H9 (cell line): Measurements from ENCODE around the gene BLTP1. TPM values are rescaled to one million over a fixed set of nuclear protein-coding genes. Genes with fewer than 3 reads are reported as not detected.

Experiments used
- DNase-seq: peaks from one replicate; pipeline ENCODE4 v3.0.0-alpha.2; 2017
- H2AFZ ChIP-seq: one replicate; pipeline ENCODE4 v1.6.1; 2013; ENCODE audit warnings: mild to moderate bottlenecking, low read length, control low read depth, moderate library complexity
- H2AK5ac ChIP-seq: 2 replicates; pipeline ENCODE4 v1.6.1; 2013; ENCODE audit warnings: low read length, control low read depth, mixed read lengths; ENCODE audit not compliant: insufficient read length
- H2BK120ac ChIP-seq: one replicate; pipeline ENCODE4 v1.6.1; 2013; ENCODE audit warnings: low read depth, mild to moderate bottlenecking, low read length, control low read depth, inconsistent platforms; ENCODE audit not compliant: poor library complexity, severe bottlenecking
- H2BK12ac ChIP-seq: 2 replicates; pipeline ENCODE4 v1.6.1; 2013; ENCODE audit warnings: low read length, control low read depth, mixed read lengths, low read depth; ENCODE audit not compliant: insufficient read length
- H2BK15ac ChIP-seq: 2 replicates; pipeline ENCODE4 v1.6.1; 2013; ENCODE audit warnings: low read depth, low read length, control low read depth
- H2BK20ac ChIP-seq: one replicate; pipeline ENCODE4 v1.6.1; 2013; ENCODE audit warnings: low read depth, mild to moderate bottlenecking, low read length, control low read depth, inconsistent platforms; ENCODE audit not compliant: poor library complexity, severe bottlenecking
- H2BK5ac ChIP-seq: 2 replicates; pipeline ENCODE4 v1.6.1; 2013; ENCODE audit warnings: low read length, control low read depth, mixed read lengths; ENCODE audit not compliant: insufficient read length
- H3K14ac ChIP-seq: 2 replicates; pipeline ENCODE4 v1.6.1; 2013; ENCODE audit warnings: low read length, control low read depth; ENCODE audit not compliant: insufficient read depth
- H3K18ac ChIP-seq: 2 replicates; pipeline ENCODE4 v1.6.1; 2013; ENCODE audit warnings: low read depth, mild to moderate bottlenecking, mixed read lengths, low read length, control low read depth; ENCODE audit not compliant: insufficient read length
- H3K23ac ChIP-seq: 2 replicates; pipeline ENCODE4 v1.6.1; 2013; ENCODE audit warnings: low read length, control low read depth, mixed read lengths, low read depth; ENCODE audit not compliant: insufficient read length
- H3K23me2 ChIP-seq: 2 replicates; pipeline ENCODE4 v1.6.1; 2013; ENCODE audit warnings: low read depth, mild to moderate bottlenecking, mixed read lengths, low read length, control low read depth; ENCODE audit not compliant: insufficient read length, poor library complexity, severe bottlenecking
- H3K27ac ChIP-seq: 2 replicates; pipeline ENCODE4 v1.5.1; 2013; ENCODE audit warnings: low read length, control low read depth, mixed read lengths, low read depth; ENCODE audit not compliant: insufficient read length
- H3K27me3 ChIP-seq: 2 replicates; pipeline ENCODE4 v1.6.1; 2013; ENCODE audit warnings: low read length, control low read depth, inconsistent platforms; ENCODE audit not compliant: insufficient read depth
- H3K4ac ChIP-seq: 2 replicates; pipeline ENCODE4 v1.6.1; 2013; ENCODE audit warnings: low read depth, mild to moderate bottlenecking, control low read depth, inconsistent platforms, low read length, moderate library complexity
- H3K4me1 ChIP-seq: 2 replicates; pipeline ENCODE4 v1.6.1; 2013; ENCODE audit warnings: low read length, control low read depth, inconsistent platforms; ENCODE audit not compliant: insufficient read depth
- H3K4me2 ChIP-seq: 2 replicates; pipeline ENCODE4 v1.6.1; 2013; ENCODE audit warnings: low read length, control low read depth, mixed read lengths; ENCODE audit not compliant: insufficient read length, insufficient read depth
- H3K56ac ChIP-seq: 2 replicates; pipeline ENCODE4 v1.6.1; 2013; ENCODE audit warnings: low read depth, mild to moderate bottlenecking, mixed read lengths, low read length, control low read depth; ENCODE audit not compliant: insufficient read length
- H3K79me1 ChIP-seq: 2 replicates; pipeline ENCODE4 v1.6.1; 2013; ENCODE audit warnings: low read depth, mild to moderate bottlenecking, moderate library complexity, low read length, control low read depth, inconsistent platforms; ENCODE audit not compliant: insufficient read depth, poor library complexity, severe bottlenecking
- H3K79me2 ChIP-seq: 2 replicates; pipeline ENCODE4 v1.6.1; 2013; ENCODE audit warnings: low read length, control low read depth, inconsistent platforms; ENCODE audit not compliant: insufficient read depth
- H3K9ac ChIP-seq: 2 replicates; pipeline ENCODE4 v1.6.1; 2013; ENCODE audit warnings: low read length, control low read depth, mixed read lengths; ENCODE audit not compliant: insufficient read length; ENCODE audit errors: extremely low read depth
- H3K9me3 ChIP-seq: one replicate; pipeline ENCODE4 v1.6.1; 2013; ENCODE audit warnings: low read depth, low read length, inconsistent platforms; ENCODE audit not compliant: control insufficient read depth
- H3T11ph ChIP-seq: one replicate; pipeline ENCODE4 v1.6.1; 2013; ENCODE audit warnings: mild to moderate bottlenecking, low read length, control low read depth, inconsistent platforms
- H4K20me1 ChIP-seq: one replicate; pipeline ENCODE4 v1.6.1; 2013; ENCODE audit not compliant: control insufficient read depth, insufficient read length, insufficient read depth
- H4K5ac ChIP-seq: 2 replicates; pipeline ENCODE4 v1.6.1; 2013; ENCODE audit warnings: low read depth, mild to moderate bottlenecking, mixed read lengths, low read length, control low read depth; ENCODE audit not compliant: insufficient read length
- H4K8ac ChIP-seq: replicated peaks from 2 replicates; pipeline ENCODE4 v1.6.1; 2013; ENCODE audit warnings: low read length, control low read depth, mixed read lengths, low read depth; ENCODE audit not compliant: insufficient read length
- H4K91ac ChIP-seq: 2 replicates; pipeline ENCODE4 v1.6.1; 2013; ENCODE audit warnings: low read depth, mild to moderate bottlenecking, moderate library complexity, mixed read lengths, low read length, control low read depth; ENCODE audit not compliant: insufficient read length
- H3K27ac Mint-ChIP-seq, 3 experiments: 2 replicates in 2 of 3; 3 replicates in 1 of 3; pipeline ENCODE4 v1.8.0; 2020 to 2021; ENCODE audit warnings: mixed read lengths in 3 of 3, mild to moderate bottlenecking in 1 of 3, moderate library complexity in 1 of 3
- H3K27me3 Mint-ChIP-seq: 2 replicates; pipeline ENCODE4 v1.8.0; 2021; ENCODE audit warnings: low read depth, mild to moderate bottlenecking, moderate library complexity, mixed read lengths
- H3K36me3 Mint-ChIP-seq, 3 experiments: 2 replicates in 2 of 3; 3 replicates in 1 of 3; pipeline ENCODE4 v1.8.0; 2020 to 2021; ENCODE audit warnings: low read depth in 3 of 3, mixed read lengths in 3 of 3; ENCODE audit not compliant: insufficient read depth in 1 of 3
- H3K4me1 Mint-ChIP-seq, 2 experiments: 2 replicates each; pipeline ENCODE4 v1.8.0; 2020; ENCODE audit warnings: mixed read lengths in 2 of 2
- H3K4me3 Mint-ChIP-seq, 2 experiments: 2 replicates in 1 of 2; 3 replicates in 1 of 2; pipeline ENCODE4 v1.8.0; 2020 to 2021; ENCODE audit warnings: mild to moderate bottlenecking in 2 of 2, mixed read lengths in 2 of 2, moderate library complexity in 1 of 2
- H3K9me3 Mint-ChIP-seq, 2 experiments: 2 replicates in 1 of 2; 3 replicates in 1 of 2; pipeline ENCODE4 v1.8.0; 2020; ENCODE audit warnings: mild to moderate bottlenecking in 2 of 2, mixed read lengths in 2 of 2, moderate library complexity in 1 of 2
- WGBS: extraction: QIAGEN DNeasy Blood & Tissue Kit; methylation state at CpG from one replicate; pipeline ENCODE4 v1.1.7; 2013; ENCODE audit warnings: missing lambda C conversion rate, low lambda C conversion rate, mixed read lengths; ENCODE audit not compliant: insufficient read length; ENCODE audit errors: extremely low coverage; 5-methylcytosine and 5-hydroxymethylcytosine counted together
- total RNA-seq: library from RNA; stranded (reverse); gene quantifications from 2 replicates; pipeline ENCODE4 v1.2.1, GENCODE V29; 2021
- TF ChIP-seq, protein P1 (sequence below): fragments of 200-600 bp; sonication (generic); conservative IDR thresholded peaks from 3 replicates; pipeline ENCODE4 v1.8.0; 2021; ENCODE audit warnings: antibody characterized with exemption, mild to moderate bottlenecking

BLTP1 gene
- total RNA-seq, 1 experiment from 2014 or later, result 27.4 TPM

DNA sequence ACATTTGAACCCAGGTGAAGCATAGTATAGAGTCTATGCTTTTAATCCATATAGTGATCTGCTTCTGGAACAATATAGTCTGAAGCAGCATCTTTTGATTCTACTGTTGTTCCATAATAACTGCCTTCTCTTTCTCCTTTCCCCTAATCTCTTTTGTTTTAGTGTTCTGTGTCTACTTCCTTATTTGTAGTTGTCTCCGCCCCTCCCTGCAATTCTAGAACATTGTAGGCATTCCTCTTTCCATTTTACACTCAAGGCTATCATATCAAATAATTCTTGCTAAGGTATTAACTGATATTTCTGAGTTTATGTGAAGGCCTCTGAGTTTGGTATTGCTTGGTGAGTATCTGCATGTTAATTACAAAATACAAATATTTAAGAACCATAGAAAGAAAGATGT is 11.6 kb downstream of the BLTP1 start:
- Histone ChIP-seq H3K79me1 (peaks cover 3% of the 10 kb centered on the region), H3K27ac (no peak overlapping the region), H2AK5ac (no peak overlapping the region), H3K9me3 (no peaks in the 10 kb centered on the region), H4K8ac (no peak overlapping the region), H4K20me1 (no peaks in the 10 kb centered on the region), H2BK15ac (no peak overlapping the region), H3K4me2 (no peak overlapping the region), H3K56ac (no peak overlapping the region), H2BK5ac (no peak overlapping the region), H3K18ac (no peak overlapping the region), H3T11ph (no peak overlapping the region), H3K79me2 (peaks cover 2% of the 10 kb centered on the region; the same call in 1 of the 2 replicates), H3K27me3 (no peaks in the 10 kb centered on the region), H3K14ac (no peak overlapping the region), H3K23ac (no peak overlapping the region), H2BK120ac (no peak overlapping the region), H4K5ac (no peak overlapping the region), H4K91ac (no peak overlapping the region), H2BK12ac (no peak overlapping the region), H3K4ac (no peak overlapping the region), H3K4me1 (no peaks in the 10 kb centered on the region), H3K23me2 (no peaks in the 10 kb centered on the region), H2BK20ac (no peak overlapping the region), H3K9ac (no peak overlapping the region), H2AFZ (no peak overlapping the region)
- no peak for DNase-seq
- no peaks in the 10 kb centered on the region for H3K27me3 Mint-ChIP-seq
- no peaks in the 10 kb centered on the region for H3K9me3 Mint-ChIP-seq
- no peak overlapping the region for H3K4me3 Mint-ChIP-seq
- no peaks in the 10 kb centered on the region for H3K36me3 Mint-ChIP-seq
- no CpG with 5 or more reads among the region's 1 CpG for WGBS
- H3K4me1 Mint-ChIP-seq, result peaks cover 0 to 9% of the 10 kb centered on the region in 2 experiments; a peak in 2 of 4 replicates
- TF ChIP-seq, protein P1, sequence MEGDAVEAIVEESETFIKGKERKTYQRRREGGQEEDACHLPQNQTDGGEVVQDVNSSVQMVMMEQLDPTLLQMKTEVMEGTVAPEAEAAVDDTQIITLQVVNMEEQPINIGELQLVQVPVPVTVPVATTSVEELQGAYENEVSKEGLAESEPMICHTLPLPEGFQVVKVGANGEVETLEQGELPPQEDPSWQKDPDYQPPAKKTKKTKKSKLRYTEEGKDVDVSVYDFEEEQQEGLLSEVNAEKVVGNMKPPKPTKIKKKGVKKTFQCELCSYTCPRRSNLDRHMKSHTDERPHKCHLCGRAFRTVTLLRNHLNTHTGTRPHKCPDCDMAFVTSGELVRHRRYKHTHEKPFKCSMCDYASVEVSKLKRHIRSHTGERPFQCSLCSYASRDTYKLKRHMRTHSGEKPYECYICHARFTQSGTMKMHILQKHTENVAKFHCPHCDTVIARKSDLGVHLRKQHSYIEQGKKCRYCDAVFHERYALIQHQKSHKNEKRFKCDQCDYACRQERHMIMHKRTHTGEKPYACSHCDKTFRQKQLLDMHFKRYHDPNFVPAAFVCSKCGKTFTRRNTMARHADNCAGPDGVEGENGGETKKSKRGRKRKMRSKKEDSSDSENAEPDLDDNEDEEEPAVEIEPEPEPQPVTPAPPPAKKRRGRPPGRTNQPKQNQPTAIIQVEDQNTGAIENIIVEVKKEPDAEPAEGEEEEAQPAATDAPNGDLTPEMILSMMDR, result no peak
- no peak overlapping the region for H3K27ac Mint-ChIP-seq
